Measurements from ENCODE around the gene ITGAL. TPM values are rescaled to one million over a fixed set of nuclear protein-coding genes. Genes with fewer than 3 reads are reported as not detected.

ITGAL gene
- total RNA-seq, 1 experiment from 2014 or later: not detected

- Histone ChIP-seq H2AFZ (ENCODE audit: low read length) (no peak overlapping the region), H2BK20ac (ENCODE audit: low read depth, low read length, poor library complexity, severe bottlenecking) (no peak overlapping the region), H3K27me3 (ENCODE audit: insufficient read depth, low read length) (no peaks in the 10 kb centered on the region), H3T11ph (ENCODE audit: low read length) (no peak overlapping the region), H3K79me2 (ENCODE audit: insufficient read depth, low read length) (no peaks in the 10 kb centered on the region), H2BK15ac (ENCODE audit: low read depth, low read length) (no peak overlapping the region), H2BK120ac (ENCODE audit: low read depth, low read length, poor library complexity, severe bottlenecking) (no peak overlapping the region), H3K14ac (ENCODE audit: insufficient read depth, low read length) (no peak overlapping the region), H3K79me1 (ENCODE audit: insufficient read depth, low read depth, low read length, poor library complexity, severe bottlenecking) (no peaks in the 10 kb centered on the region), H3K9ac (ENCODE audit: extremely low read depth, insufficient read length, low read length) (no peak overlapping the region), H3K18ac (ENCODE audit: insufficient read length, low read depth, low read length) (no peak overlapping the region), H4K20me1 (ENCODE audit: control insufficient read depth, insufficient read depth, insufficient read length) (no peaks in the 10 kb centered on the region), H2BK12ac (ENCODE audit: insufficient read length, low read depth, low read length) (no peak overlapping the region), H3K27ac (ENCODE audit: insufficient read length, low read depth, low read length) (no peak overlapping the region), H3K23ac (ENCODE audit: insufficient read length, low read depth, low read length) (no peak overlapping the region), H2BK5ac (ENCODE audit: insufficient read length, low read length) (no peak overlapping the region), H2AK5ac (ENCODE audit: insufficient read length, low read length) (no peak overlapping the region), H3K4ac (ENCODE audit: low read depth, low read length) (no peak overlapping the region), H4K5ac (ENCODE audit: insufficient read length, low read depth, low read length) (no peak overlapping the region), H3K56ac (ENCODE audit: insufficient read length, low read depth, low read length) (no peak overlapping the region), H4K91ac (ENCODE audit: insufficient read length, low read depth, low read length) (no peak overlapping the region), H3K4me2 (ENCODE audit: insufficient read depth, insufficient read length, low read length) (no peak overlapping the region), H3K23me2 (ENCODE audit: insufficient read length, low read depth, low read length, poor library complexity, severe bottlenecking) (no peaks in the 10 kb centered on the region), H3K4me1 (ENCODE audit: insufficient read depth, low read length) (no peaks in the 10 kb centered on the region), H4K8ac (replicated peaks; ENCODE audit: insufficient read length, low read depth, low read length) (no peak overlapping the region), H3K9me3 (ENCODE audit: control insufficient read depth, low read depth, low read length) (no peaks in the 10 kb centered on the region)
- Mint-ChIP-seq H3K4me3 (no peak overlapping the region), H3K4me1 (no peaks in the 10 kb centered on the region), H3K27ac (peak overlapping the region in 1 of 3 experiments; percentile 80; a peak in 1 of 7 replicates), H3K36me3 (ENCODE audit: insufficient read depth in 1 of 3, low read depth in 3 of 3) (no peaks in the 10 kb centered on the region), H3K9me3 (no peaks in the 10 kb centered on the region), H3K27me3 (ENCODE audit: low read depth) (peaks cover 13% of the 10 kb centered on the region)
- TF ChIP-seq, protein P1, sequence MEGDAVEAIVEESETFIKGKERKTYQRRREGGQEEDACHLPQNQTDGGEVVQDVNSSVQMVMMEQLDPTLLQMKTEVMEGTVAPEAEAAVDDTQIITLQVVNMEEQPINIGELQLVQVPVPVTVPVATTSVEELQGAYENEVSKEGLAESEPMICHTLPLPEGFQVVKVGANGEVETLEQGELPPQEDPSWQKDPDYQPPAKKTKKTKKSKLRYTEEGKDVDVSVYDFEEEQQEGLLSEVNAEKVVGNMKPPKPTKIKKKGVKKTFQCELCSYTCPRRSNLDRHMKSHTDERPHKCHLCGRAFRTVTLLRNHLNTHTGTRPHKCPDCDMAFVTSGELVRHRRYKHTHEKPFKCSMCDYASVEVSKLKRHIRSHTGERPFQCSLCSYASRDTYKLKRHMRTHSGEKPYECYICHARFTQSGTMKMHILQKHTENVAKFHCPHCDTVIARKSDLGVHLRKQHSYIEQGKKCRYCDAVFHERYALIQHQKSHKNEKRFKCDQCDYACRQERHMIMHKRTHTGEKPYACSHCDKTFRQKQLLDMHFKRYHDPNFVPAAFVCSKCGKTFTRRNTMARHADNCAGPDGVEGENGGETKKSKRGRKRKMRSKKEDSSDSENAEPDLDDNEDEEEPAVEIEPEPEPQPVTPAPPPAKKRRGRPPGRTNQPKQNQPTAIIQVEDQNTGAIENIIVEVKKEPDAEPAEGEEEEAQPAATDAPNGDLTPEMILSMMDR (conservative IDR thresholded peaks at IDR 0.05): no peak
- DNase-seq: no peak
- no CpG with 5 or more reads among the region's 19 CpGs for WGBS (ENCODE audit: extremely low coverage, insufficient read length, low lambda C conversion rate)
Observed at GRCh38 chr16:30473231-30474073, 910 bp downstream of the ITGAL start.

All from H9 (cell line).